Stimulated activated CD8-positive, alpha-beta memory T cell treated with anti-CD3 and anti-CD28 coated beads, Interleukin-15, amount 100 ng/mL, for 1 hour (primary cell): ENCODE measurements around the gene MSANTD1.

Source experiments
- DNase-seq: peaks from one replicate; pipeline ENCODE4 v3.0.0-alpha.2; 2020; ENCODE audit warnings: low read depth

Gene MSANTD1

GRCh38 chr4:3233391-3234071 is 15.4 kb upstream of the MSANTD1 start:
- DNase-seq, result no peak

DNA sequence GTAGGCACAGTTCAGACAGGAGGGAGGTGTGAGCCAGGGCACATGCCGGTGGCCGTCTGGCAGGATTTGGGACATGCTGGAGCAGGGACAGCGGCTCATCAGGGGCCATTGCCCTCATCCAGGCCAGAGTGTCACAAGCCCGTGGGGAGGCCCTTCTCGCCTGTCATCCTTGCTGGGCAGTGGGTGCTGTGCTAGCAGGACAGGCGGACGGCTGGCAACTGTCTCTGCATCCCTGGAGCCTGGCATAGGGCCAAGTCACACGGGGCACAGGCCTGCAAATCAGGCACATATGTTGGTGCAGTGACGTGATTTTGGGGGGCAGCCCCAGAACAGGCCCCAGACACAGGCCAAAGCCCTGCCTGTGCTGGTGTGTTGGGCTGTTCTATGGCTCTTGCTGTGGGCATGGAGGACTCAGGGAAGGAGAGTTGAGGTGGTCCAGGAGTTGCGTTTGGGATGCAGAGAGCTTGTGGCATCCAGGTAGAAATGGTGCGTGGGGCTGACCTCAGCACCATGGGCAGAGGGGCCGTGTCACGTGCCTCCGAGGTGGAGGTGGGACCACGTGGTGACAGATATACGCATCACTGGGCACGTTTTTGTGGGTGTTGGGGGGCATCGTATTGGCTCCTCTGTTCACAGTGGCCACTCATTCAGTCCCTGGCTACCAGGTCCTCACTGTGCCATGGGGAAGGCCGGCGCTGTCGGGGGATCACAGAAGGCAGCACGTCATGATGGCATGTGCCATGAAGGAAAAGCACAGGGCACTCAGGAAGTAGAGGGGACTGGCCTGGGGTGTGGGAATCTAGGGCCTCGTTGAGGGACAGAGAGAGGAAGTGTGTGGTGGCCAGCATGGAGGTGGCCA is 14.6 kb upstream of the MSANTD1 start:
- DNase-seq, result no peak

- DNase-seq, result no peak
Measured at GRCh38 chr4:3235030-3235345, 14.0 kb upstream of the MSANTD1 start.

DNA sequence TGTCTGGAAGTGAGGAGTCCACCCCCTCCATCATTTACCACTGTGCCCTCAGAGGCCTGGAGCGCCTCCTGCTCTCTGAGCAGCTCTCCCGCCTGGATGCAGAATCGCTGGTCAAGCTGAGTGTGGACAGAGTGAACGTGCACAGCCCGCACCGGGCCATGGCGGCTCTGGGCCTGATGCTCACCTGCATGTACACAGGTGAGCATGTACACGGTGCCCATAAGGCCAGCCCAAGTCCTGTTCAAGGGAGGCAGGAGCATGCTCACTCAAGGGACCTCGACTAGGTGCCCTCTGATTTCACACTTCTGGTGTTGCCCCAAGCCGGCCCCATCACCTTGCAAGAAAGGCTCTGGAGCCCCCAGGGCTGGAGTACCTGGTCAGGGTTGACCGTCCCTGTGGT is 13.4 kb upstream of the MSANTD1 start:
- no peak for DNase-seq

DNA sequence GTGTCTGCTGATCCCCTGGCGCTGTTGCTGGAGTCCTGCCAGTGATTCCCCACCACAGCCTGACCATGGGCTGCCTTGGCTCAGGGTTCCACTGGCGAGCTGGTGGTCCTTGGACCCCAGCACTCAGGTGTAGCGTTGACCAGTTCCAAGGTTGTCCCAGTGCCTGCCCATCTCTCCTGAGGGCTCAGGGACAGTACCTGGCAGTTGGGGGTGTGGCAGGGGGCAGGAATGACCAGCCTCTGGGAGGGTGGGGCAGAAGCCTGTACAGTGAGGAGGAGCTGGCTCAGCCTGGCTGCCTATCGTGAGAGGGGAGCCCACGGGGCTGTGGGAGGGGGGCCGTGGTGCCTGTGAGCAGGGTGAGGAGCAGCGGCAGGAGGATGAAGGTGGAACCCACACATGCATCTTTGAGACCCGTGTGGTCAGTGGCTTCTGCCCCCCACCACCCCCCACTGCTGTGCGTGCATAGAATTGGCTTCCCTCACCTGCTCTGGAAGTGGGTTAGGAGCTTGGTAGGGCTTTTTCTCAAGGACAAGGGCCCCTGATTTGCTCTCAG is 12.6 kb upstream of the MSANTD1 start:
- no peak for DNase-seq

GRCh38 chr4:3237266-3237665 is 11.7 kb upstream of the MSANTD1 start:
- no peak for DNase-seq

- DNase-seq, result no peak
Measured at GRCh38 chr4:3237712-3238560, 11.0 kb upstream of the MSANTD1 start.

- no peak for DNase-seq
Measured at GRCh38 chr4:3238721-3239120, 10.2 kb upstream of the MSANTD1 start.

- DNase-seq, result no peak
Measured at GRCh38 chr4:3239303-3239702, 9.7 kb upstream of the MSANTD1 start.

GRCh38 chr4:3239998-3240920 is 8.7 kb upstream of the MSANTD1 start:
- no peak for DNase-seq

DNA sequence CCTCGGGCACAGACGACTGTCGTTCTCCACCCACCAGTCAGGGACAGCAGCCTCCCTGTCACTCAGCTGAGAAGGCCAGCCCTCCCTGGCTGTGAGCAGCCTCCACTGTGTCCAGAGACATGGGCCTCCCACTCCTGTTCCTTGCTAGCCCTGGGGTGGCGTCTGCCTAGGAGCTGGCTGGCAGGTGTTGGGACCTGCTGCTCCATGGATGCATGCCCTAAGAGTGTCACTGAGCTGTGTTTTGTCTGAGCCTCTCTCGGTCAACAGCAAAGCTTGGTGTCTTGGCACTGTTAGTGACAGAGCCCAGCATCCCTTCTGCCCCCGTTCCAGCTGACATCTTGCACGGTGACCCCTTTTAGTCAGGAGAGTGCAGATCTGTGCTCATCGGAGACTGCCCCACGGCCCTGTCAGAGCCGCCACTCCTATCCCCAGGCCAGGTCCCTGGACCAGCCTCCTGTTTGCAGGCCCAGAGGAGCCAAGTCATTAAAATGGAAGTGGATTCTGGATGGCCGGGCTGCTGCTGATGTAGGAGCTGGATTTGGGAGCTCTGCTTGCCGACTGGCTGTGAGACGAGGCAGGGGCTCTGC is 7.9 kb upstream of the MSANTD1 start:
- no peak for DNase-seq

- DNase-seq, result no peak
Measured at GRCh38 chr4:3241898-3242524, 6.9 kb upstream of the MSANTD1 start.

DNA sequence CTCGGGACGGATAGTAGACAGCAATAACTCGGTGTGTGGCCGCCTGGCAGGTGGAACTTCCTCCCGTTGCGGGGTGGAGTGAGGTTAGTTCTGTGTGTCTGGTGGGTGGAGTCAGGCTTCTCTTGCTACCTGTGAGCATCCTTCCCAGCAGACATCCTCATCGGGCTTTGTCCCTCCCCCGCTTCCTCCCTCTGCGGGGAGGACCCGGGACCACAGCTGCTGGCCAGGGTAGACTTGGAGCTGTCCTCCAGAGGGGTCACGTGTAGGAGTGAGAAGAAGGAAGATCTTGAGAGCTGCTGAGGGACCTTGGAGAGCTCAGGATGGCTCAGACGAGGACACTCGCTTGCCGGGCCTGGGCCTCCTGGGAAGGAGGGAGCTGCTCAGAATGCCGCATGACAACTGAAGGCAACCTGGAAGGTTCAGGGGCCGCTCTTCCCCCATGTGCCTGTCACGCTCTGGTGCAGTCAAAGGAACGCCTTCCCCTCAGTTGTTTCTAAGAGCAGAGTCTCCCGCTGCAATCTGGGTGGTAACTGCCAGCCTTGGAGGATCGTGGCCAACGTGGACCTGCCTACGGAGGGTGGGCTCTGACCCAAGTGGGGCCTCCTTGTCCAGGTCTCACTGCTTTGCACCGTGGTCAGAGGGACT is 5.7 kb upstream of the MSANTD1 start:
- DNase-seq, result no peak

GRCh38 chr4:3244002-3244401 is 5.0 kb upstream of the MSANTD1 start:
- DNase-seq, result no peak

- DNase-seq, result no peak
Measured at GRCh38 chr4:3244747-3245146, 4.2 kb upstream of the MSANTD1 start.

- no peak for DNase-seq
Measured at GRCh38 chr4:3245676-3246075, 3.3 kb upstream of the MSANTD1 start.

GRCh38 chr4:3246458-3247398 is 2.2 kb upstream of the MSANTD1 start:
- DNase-seq, result no peak

- no peak for DNase-seq
Measured at GRCh38 chr4:3247399-3248177, 1.4 kb upstream of the MSANTD1 start.
